Stimulated activated CD8-positive, alpha-beta memory T cell treated with anti-CD3 and anti-CD28 coated beads, Interleukin-15, amount 100 ng/mL, for 48 hours (primary cell): ENCODE measurements around the gene OSMR.
"Not testable (repeated sequence)": the region's sequence is repeated elsewhere in the genome, so short reads cannot be mapped to it uniquely, and the experiment has no call there.

Experiments
- DNase-seq, 2 donors: peaks; one replicate each; pipeline ENCODE4 v3.0.0-alpha.2; 2020; ENCODE audit warnings: low read depth in 2 of 2

The OSMR gene

DNA sequence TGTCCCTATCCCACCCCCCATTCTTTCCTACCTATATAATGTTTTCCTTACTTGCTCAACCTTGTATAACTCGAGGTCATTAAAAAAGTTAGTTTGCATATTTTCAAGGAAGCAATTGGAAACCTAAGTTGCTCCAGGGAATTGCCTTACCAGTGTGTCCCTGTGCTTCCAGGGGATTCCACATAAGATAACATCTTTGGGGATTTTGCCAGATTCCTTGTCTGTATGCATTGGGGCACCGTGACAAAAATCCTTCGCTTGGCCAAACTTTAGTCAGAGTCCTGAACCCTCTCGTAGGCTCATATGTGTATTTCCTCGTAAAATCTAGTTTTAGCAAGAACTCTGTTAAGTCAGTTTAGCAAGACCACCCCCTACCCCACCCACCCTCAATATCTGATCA is 14.7 kb upstream of the OSMR start:
- no peak for DNase-seq

- no peak for DNase-seq
Observed at GRCh38 chr5:38831909-38832308, 13.9 kb upstream of the OSMR start.

DNA sequence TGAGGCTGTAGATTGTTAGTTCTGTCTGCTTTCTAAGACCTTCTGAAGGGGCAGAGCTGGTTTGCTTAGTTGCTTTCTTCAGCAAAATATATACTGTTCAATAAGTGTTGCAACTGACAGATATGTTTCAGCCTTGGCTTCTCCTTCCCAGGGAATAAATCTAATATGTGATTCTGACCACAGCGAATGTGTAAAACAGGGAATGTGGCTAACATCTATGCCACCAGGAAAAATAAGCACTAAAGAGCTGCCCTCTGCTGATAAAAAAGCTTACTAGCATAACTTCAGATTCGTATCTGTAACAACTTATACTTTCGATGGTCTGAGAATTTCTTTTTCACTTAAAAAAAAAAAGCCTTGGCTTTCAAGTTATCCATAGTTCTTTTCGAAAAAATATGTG is 13.0 kb upstream of the OSMR start:
- DNase-seq, result no peak

DNA sequence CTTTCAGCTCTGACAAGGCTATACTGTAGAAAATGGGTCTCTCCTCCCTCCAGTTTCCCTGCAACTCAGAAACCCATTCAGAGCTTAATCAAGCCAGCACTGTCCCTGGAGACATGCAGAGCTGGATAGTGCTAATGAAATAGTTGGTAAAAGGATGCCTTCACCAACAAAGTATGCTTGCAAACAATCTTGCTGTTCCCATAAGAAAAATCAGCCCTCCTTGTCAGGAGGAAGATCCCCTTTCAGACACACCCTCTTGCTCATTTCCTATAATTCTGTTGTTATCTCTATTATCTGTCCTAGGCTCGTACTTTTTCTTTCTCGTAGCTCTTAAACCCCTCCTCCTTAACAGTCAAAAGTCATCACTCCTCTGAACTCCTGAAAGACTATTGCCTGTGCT is 9.9 kb upstream of the OSMR start:
- DNase-seq, result no peak

- no peak for DNase-seq
Observed at GRCh38 chr5:38837416-38837815, 8.4 kb upstream of the OSMR start.

GRCh38 chr5:38837932-38838331 is 7.9 kb upstream of the OSMR start:
- no peak for DNase-seq

- no peak for DNase-seq
Observed at GRCh38 chr5:38843665-38844064, 2.1 kb upstream of the OSMR start.

GRCh38 chr5:38846379-38847011 is 683 bp downstream of the OSMR start:
- no peak for DNase-seq

DNA sequence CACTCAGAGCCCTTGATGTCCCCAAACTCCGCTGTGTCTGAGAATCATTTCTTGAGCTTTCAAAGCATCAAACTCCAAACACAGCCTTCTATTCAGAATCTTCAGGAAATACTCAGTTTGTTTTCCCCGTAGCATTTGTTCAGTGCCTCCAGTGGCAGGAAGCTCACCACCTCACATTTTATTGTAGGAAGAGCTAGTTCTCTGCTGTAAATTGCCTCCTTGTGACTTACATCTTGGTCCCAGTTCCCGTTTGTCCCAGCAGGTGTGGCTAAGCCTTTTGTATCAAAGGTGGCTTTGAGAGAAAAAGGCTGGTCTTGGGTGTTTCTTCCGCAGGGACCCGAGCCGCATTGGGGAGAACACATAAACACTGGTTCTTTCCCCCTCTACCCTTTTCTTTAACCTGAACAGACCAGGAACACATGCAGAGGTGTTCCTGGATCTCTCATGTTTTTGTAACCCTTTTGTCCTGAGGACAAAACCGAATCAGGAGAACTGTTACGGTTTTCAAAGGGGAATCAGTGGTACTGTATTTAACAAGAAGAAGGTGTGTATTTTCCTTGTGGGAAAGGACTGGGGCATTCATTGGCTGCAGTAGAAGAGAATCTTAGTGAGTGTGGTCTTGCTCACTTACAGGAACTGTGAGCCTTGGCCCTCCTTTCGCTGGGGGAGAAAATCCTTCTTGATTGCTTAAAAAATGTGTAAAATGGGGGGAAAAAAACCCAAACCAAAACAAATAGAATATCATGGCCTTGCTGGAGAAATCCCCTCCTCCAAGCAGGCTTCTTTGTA is 1.9 kb downstream of the OSMR start:
- no peak for DNase-seq

- no peak for DNase-seq
Observed at GRCh38 chr5:38848637-38849036, 2.8 kb downstream of the OSMR start.

DNA sequence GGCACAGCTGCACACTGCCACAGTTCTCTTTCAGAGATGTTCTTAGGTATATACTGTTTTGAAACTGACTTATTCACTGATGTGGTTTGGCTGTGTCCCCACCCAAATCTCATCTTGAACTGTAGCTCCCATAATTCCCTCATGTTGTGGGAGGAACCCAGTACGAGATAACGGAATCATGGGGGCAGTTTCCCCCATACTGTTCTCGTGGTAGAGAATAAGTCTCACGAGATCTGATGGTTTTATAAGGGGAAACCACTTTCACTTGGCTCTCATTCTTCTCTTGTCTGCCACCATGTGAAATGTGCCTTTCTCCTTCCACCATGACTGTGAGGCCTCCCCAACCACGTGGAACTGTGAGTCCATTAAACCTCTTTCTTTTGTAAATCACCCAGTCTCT is 5.8 kb downstream of the OSMR start:
- not testable (repeated sequence) for DNase-seq

DNA sequence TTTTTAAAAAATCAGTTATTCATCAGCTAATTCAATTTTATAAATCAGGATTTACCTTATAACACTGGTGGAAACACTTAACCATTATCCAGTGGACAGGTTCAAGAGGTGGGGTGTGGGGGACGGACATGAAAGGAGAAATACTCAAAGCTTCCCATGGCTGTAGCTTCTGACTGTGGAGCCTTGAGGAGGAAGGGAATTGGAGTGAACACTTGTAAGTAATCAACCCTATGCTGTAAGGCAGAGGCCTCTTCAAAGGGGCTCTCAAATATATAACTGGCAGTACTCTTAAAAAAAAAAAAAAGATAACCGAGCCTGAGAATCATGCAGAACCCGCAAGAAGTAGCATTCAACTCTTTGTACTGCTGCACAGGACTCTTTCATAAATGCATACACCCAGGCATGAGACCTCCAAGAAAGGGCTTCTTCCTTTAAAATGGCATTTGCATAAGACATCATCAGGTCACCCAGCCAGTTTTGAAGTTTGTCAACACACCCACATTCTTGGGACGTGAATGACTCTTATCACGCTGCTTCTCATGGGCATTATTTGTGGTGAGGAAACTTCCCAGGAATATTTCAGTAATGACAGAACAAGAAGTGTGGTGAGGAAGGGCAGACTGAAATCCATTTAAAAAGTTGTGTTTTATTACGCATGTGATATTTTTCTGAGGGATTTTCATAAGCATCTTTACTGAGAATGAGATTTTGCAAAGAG is 8.1 kb downstream of the OSMR start:
- no peak for DNase-seq

GRCh38 chr5:38854907-38855306 is 9.1 kb downstream of the OSMR start:
- DNase-seq, result no peak

GRCh38 chr5:38856660-38857059 is 10.8 kb downstream of the OSMR start:
- no peak for DNase-seq

DNA sequence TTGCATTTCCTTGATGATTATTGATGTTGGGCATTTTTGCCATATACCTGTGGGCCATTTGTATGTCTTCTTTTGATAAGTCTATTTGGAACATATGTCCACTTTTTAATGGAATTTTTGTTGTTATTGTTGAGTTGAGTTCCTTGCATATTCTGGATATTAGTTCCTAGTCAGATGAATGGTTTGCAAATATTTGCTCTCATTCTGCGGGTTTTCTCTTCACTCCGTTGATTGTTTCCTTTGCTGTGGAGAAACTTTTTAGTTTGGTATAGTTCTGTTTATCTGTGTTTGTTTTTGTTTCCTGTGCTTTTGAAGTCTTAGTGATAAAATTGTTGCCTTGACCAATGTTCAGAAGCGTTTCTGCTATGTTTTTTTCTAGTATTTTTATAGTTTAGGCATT is 13.0 kb downstream of the OSMR start:
- DNase-seq, result no peak

- not testable (repeated sequence) for DNase-seq
Observed at GRCh38 chr5:38861986-38862770, 16.4 kb downstream of the OSMR start.

DNA sequence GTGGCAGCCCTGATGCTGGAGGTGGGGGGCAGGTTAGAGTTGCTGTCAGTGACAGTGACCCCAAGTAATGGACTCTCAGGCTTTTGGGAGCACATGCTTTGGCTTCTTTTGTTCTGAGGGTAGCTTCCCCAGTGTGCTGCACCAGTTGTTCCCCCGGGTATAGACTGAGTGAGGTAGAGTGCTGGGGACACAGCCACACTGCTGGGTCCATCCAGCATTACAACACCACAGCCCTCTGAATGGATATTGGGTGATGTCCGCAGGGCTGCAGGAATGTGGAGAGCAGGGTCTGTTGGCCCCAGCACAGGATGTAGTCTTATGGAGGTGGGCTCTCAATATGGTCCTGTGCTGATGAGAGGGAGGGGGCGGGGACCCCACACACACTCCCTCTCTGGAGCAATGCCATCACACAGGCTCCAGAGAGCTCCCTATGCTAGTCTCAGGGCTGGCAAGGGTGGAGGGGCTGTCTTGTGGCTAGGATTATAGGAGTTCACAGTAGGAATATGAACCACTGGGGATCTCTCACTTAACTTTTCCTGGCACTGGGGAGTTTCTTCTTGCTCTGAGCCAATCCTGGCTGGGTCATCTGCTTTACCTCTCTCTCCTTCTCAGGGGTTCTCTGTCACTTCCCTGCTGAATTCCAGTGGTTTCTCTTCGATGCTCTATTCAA is 20.7 kb downstream of the OSMR start:
- DNase-seq, result no peak

DNA sequence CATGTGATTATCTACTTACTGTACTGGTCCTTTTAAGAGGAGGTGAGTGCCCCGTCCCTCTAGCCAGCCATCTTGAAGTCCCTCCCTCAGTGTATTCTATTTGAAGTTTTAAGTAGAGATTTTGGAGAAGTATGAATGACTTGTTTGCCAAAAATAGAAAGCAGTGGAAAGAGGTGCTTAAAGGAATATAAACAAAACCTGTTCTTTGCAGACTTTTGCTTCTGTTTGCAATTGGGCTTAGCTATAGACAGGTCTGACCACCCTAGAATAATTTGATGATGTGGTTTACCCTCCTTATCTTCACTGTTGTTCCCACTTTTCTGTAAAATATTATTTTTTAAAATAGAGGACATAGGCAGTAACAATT is 21.2 kb downstream of the OSMR start:
- no peak for DNase-seq

DNA sequence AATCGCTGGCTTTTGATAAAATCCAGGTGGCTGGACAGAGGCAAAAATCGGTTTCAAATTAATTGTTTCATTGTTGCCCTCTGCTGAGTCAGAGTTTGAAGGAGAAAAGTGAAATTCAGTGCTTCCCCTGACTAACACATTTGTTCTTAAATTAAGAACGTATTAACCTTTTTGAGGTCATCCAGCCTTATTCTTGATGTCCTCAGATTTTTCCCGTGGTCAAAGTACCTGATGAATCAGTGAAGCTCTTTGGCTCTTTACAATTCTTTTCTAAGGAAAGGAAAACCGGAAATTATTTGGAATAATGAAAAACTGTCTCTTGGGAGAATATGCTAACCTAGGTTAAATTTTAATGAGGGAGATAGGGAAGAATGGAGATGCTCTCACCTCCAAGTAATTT is 21.6 kb downstream of the OSMR start:
- DNase-seq, result no peak

DNA sequence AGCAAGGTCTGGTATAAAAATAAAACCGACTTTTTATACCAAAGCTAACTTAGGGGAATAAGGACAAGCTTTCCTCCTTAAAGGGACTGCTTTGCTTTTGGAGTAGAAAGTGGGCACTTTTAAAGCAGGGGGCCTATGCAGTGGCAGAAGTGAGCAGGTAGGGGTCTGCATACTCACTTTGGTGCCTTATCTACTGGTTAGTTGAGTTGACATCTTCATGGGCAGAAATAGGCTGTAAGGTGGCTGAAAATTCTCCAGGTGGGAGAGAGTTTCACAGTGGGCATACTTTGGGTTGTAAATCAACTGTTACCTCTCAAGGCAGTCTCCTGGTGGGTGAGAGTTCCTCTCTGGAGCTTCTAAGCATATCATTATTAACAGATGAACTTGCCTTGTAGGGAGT is 24.8 kb downstream of the OSMR start:
- DNase-seq, result no peak

DNA sequence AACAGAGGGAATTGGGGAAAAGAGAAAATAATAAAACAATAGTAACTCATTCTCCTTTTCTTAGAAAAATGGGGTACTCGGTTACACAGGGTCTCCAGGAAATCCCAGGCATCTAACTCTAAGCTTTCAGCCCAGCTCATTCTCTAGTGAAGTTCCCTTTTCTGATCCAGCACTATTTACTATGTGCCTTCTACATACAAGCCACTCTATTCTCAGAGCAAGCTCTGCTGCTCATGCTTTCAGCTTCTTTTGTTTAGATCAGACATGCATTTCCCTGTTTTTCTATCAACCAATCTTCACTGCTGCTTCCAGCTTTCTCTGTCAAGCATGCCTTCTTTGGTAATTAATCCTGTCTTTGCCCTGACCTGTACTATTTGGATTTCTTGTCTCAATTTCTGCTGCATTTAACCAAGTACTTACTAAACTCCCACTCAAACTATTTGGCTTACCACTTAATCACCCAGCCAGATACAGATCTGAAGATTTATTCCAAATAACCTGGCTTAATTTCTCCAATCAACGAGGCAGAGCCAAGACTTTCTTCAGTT is 25.3 kb downstream of the OSMR start:
- DNase-seq, result no peak
